Activated CD8-positive, alpha-beta memory T cell treated with anti-CD3 and anti-CD28 coated beads for 4 hours (primary cell): Measurements from ENCODE around the gene MAN1C1.

ENCODE experiments used
- DNase-seq, 2 donors: peaks; one replicate each; pipeline ENCODE4 v3.0.0-alpha.2; 2020; ENCODE audit warnings: low read depth in 2 of 2

MAN1C1 gene

GRCh38 chr1:25817840-25818501, 201.4 kb downstream of the MAN1C1 start:
- no peak for DNase-seq

- DNase-seq, result no peak
Observed at GRCh38 chr1:25818569-25818968, 202.0 kb downstream of the MAN1C1 start.

GRCh38 chr1:25819491-25820246, 203.1 kb downstream of the MAN1C1 start, which contains the start of gene MTFR1L:
Gene MTFR1L (plus strand): TSS chr1:25819954. CDS start chr1:25823105, 3,151 bp downstream.
- DNase-seq, result peak; percentile 86 to 88

- peak in 1 of 2 donors; percentile 41 for DNase-seq
Observed at GRCh38 chr1:25820247-25821111, 203.9 kb downstream of the MAN1C1 start.

GRCh38 chr1:25821112-25821476, 204.5 kb downstream of the MAN1C1 start:
- no peak for DNase-seq

- no peak for DNase-seq
Observed at GRCh38 chr1:25821630-25822091, 205.1 kb downstream of the MAN1C1 start.

GRCh38 chr1:25825605-25826004, 209.0 kb downstream of the MAN1C1 start:
- DNase-seq, result no peak

GRCh38 chr1:25826571-25826970, 210.0 kb downstream of the MAN1C1 start:
- DNase-seq, result no peak

- DNase-seq, result no peak
Observed at GRCh38 chr1:25828491-25828890, 211.9 kb downstream of the MAN1C1 start.

- no peak for DNase-seq
Observed at GRCh38 chr1:25829046-25829445, 212.5 kb downstream of the MAN1C1 start.

- DNase-seq, result no peak
Observed at GRCh38 chr1:25831569-25832196, 215.1 kb downstream of the MAN1C1 start.

- DNase-seq, result no peak
Observed at GRCh38 chr1:25832336-25833037, 215.9 kb downstream of the MAN1C1 start.

GRCh38 chr1:25833158-25833557, 216.6 kb downstream of the MAN1C1 start:
- DNase-seq, result no peak
